GM12891 (cell line): ENCODE data around the gene PROM1.

Experiments used
- PAX5 ChIP-seq: IDR thresholded peaks from 2 replicates; pipeline ENCODE4 v1.6.1; 2011; ENCODE audit warnings: low read length, moderate library complexity, mild to moderate bottlenecking; ENCODE audit not compliant: insufficient read depth, severe bottlenecking
- POLR2A ChIP-seq: IDR thresholded peaks from 2 replicates; pipeline ENCODE4 v1.6.1; 2011; ENCODE audit warnings: low read depth, low read length, control low read depth
- POLR2AphosphoS5 ChIP-seq: IDR thresholded peaks from 2 replicates; pipeline ENCODE4 v1.6.1; 2011; ENCODE audit warnings: low read depth, low read length, control low read depth
- POU2F2 ChIP-seq: IDR thresholded peaks from 2 replicates; pipeline ENCODE4 v1.6.1; 2011; ENCODE audit warnings: low read depth, mild to moderate bottlenecking, control low read depth, low read length, moderate library complexity
- SPI1 ChIP-seq: IDR thresholded peaks from 2 replicates; pipeline ENCODE4 v1.6.1; 2011; ENCODE audit warnings: low read depth, low read length, control low read depth
- TAF1 ChIP-seq: IDR thresholded peaks from 2 replicates; pipeline ENCODE4 v1.6.1; 2011; ENCODE audit warnings: low read depth, low read length, control low read depth

- TF ChIP-seq POLR2AphosphoS5 (no peak), POLR2A (no peak), TAF1 (no peak), POU2F2 (no peak), SPI1 (no peak), PAX5 (no peak)
Measured at GRCh38 chr4:16007471-16008095, 76.2 kb downstream of the PROM1 start.
